ENCODE measurements around the gene KIAA1755.

The KIAA1755 gene

DNA sequence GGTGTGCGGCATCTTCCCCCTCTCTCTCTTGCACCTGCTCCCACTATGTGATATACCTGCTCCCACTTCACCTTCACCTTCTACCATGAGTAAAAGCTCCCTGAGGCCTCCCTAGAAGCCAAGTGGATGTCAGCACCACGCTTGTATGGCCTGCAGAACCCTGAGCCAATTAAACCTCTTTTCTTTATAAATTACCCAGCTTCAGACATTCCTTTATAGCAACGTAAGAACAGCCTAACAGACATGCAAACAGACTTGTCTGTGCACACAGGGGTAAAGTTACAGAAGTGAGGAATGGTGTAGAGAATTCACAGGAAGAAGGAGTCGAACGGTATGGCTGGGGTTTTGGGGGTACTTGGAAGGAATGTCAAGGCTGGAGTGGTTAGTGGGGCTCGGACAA, 80.7 kb downstream of the KIAA1755 start:
- DNase-seq = no peak

DNA sequence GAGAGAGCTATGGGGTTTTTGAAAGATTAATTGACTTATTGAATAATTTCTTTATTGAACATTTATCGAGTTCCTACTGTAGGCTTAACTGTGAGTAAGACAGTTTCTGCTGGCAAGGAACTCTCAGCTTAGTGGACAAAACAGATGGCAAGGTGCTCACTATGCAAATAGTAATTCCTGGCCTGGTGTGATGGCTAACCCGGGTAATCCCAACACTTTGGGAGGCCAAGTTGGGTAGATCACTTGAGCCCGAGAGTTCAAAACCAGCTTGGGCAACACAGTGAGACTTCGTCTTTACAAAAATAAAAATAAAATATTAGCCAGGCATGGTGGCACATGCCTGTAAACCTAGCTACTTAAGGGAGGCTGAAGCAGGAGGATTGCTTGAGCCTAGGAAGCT, 82.0 kb downstream of the KIAA1755 start:
- no peak for DNase-seq

DNA sequence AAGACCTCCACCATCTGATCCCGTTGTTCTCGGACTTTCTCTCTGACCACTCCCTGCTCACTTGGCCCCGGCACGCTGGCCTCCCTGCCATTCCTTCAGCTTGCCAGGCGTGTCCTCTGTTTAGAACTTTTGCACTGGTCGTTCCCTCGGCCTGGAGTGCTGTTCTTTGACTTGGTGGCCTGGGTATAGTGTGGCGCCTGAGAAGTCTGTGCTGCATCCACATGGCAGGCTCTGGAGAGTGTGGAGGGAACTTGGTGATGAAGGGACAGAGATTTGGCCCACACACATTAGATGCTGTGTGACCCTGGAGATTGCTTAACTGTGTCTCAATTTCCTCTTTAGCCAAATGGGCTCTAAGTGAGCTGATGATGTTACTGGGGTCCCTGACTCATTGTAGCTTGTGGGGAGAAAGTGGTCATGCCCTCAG, 82.5 kb downstream of the KIAA1755 start:
- no peak for DNase-seq

DNA sequence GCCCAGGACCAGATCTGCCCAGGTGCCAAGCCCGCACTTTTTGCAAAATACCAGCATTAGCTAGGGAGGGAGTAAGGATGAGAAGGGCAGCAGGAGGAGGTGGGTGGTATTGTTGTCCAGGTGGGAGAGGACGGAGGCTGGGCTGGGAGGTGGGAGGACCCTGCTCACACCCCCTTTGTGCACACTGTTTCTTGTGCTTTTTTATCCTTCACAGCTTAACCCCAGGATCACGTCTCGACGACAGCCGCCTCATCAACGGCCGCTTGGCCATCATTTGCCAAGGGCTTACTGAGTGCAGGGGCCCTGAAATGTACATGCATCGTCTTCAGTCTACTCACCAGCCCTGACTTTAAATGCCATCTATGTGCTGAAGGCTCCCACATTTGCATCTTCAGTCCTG, 83.3 kb downstream of the KIAA1755 start:
- DNase-seq = no peak

DNA sequence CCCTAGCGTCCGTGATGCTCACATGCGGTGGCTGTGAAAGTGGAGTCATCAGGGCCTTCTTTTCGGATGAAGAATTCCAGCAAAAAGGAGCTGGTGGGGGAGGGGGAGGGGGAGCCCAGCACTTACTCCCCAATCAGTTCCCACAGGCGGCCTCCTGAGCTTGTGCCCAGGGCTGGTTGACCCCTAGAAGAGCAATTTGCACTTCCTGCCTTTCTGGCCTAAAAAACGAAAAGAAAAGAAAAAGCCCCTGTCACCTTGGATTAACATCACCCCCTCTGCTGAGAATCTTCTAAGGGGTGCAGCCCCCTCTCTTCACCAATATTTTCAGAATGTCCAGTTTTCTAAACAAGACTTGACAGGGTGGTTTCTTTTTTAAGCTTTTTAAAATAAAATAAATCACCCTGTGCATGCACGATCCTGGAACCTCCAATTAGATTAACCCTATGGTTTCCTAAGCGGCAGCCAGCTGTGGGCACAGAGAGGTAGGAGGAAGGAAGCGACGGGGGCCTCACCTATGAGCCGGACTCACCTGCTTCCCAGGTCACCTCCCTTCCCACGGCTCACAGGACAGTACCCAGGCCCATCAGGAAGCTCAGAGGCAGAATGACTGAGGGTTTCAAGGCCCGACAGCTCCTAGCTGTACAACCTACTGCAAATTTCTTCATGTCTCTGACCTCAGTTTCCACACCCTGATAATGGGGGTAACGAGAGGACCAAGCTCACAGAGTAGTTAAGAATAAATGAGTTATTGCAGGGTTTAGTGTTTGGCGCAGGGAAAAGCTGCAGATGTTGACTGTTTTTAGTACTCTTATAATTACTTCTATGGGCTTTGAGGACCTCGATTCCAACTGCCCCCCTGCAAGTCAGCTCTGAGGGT, 85.0 kb downstream of the KIAA1755 start:
- DNase-seq = no peak

DNA sequence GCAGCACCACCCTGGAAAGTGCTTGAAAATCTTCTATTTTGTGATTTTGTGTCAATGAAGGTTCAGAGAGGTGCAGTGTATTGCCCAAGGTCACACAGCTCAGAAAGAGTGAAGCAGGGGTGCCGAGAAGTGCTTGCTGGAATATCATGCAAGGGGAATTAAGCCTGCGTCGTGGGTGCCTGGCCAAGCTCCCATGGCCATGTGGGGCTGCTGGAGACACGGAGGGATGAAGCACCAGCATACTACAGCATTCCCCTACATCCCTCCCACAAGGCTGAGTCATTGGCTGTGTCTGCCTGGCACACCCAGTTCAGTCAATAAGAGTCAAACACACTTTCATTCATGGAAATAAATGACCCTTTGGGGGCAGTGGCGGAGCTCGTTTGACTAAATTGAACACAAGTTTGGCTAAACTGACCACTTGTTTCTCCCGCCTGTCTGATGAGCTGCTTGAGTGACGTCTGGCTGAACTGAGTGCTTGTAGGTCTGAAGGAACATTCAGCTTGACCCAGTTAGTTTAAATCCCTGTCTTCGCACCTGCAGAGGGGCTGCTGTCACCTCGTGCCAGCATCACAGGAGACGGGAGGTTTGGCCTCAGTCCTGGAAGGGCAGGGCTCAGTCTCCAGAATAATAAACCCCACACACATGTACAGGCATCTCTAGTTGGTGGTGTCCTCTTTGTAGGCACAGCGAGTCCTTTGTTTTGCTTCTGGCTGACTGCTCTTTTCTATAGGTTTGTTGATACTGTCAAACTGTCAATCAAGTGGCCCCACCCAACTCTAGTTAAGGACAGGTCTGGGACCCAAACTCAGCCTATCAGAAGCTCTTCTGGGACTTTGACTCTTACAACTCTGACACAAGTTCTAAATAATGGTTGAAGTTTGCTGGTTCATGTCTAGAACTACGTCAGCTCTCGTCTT, 87.0 kb downstream of the KIAA1755 start:
- DNase-seq = no peak

DNA sequence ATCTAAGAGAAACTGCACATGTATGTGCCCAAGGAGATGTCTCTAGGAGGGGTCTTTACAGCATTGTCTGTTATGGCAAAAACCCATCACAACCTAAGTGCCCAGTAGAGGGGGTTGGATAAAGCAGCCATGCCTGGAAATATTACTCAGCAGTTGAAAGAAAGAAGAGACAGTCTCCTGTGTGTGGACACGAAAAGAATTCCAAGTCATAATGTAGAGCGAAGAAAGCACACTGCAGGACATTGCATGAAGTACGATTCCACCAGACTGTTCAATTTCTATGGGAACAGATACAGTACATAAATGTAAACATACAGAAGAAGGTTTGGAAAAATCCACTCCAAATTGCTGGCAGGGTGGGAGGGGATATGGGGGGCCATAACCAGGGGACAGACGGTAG, 88.1 kb downstream of the KIAA1755 start:
- no peak for DNase-seq

DNA sequence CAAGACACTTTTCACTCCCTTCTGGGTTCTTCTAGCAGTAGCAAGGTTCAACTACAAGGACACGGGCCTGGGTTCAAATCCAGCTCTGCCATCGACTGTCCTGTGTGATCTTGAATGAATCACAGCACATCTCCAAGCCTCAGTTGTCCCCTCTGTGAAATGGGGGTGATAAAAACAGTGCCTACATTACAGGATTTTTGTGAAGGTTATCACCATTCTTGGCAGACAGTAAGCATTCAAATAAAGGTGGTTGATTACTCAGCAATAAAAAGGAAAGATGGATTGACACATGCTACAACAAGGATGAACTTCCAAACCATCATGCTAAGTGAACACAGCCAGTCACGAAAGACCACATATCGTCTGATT, 88.9 kb downstream of the KIAA1755 start:
- DNase-seq = no peak

DNA sequence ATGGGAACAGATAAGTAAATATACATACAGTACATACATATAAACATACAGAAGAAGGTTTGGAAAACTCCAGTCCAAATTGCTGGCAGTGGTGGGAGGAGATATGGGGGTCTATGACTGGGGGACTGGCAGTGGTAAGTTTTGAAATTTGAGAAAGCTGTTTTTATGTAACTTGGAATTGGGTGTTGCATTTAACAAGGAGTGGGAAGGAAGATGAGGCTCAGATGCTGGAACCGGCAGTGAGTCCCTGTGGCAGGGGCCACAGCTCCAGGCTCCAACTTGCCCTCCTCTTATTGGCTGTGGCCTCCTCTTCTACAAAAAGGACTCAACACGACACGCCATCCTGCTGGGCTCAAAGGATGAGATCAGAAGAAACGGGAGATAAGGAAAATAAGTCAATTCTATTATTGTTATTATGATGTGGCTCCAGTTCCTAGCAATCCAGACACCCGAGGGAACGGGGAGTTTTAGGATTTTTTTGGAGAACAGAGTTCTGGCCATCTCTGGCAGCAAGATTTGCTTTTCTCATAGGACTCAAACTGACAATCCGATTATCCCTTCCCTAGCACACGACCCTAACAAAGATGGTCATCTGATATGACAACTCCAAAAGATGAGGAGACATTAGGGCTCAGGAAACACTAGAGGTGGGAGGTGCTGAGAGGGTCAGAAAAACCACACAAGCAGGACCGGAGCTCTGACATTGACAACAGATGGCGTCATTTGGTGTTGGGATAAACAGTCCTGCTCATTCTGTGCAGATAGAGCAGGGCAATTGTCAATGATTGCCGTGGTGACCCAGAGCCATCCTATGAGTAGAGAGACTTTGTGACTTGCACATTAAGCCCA, 89.5 kb downstream of the KIAA1755 start:
- no peak for DNase-seq

DNA sequence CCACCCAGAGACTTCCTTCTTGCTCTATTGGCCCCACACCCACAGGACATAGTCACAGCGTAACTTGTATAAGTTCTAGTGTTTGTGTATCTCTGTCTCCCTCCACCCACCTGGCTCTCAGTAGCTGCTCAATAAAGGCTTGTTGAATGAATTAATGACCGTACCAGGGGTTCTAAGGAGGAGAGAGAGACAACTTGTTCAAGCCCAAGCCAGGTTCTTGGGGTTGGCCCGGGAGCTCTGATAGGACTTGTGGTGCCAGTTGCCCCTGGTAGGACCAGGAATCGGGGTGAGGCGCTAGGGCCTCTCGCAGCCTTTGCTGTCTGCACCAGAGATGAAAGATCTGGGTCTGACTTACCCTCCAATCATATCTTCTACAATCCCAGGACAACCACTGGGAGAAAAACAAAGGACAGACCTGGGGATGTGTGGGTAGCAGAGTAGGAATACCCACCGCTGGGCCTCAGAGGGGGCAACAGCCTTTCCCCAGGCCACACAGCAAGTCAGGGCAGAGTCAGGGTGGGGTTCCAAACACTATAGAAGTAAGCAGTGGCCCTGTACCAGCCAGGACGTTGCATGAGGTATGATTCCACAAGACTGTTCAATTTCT, 90.2 kb downstream of the KIAA1755 start:
- DNase-seq = no peak

DNA sequence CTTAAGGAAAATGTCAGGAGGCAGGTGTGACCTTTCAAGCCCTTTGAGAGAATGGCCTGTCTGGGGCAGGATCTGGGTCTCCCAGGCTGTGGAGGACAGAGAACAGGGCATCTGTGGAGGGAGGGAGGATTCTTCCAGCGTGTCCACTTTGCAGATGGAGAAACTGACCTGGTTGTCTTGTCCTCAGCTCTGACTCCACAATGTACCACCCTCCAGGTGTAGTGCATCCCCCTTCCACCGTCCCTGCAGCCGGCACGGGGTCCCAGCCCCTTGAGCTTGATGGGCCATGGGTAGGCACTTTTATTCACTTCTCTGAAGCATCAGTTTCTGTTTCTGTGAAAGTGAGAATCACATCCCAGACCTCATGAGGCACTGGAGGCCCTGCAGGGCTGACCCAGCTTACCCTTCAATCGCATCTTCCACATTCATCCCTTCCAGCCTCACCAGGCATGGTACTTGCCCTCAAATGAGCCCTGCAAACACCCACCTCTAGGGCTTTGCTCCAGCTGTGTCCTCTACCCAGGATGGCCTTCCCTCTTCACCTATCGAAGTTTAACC, 90.8 kb downstream of the KIAA1755 start:
- no peak for DNase-seq

DNA sequence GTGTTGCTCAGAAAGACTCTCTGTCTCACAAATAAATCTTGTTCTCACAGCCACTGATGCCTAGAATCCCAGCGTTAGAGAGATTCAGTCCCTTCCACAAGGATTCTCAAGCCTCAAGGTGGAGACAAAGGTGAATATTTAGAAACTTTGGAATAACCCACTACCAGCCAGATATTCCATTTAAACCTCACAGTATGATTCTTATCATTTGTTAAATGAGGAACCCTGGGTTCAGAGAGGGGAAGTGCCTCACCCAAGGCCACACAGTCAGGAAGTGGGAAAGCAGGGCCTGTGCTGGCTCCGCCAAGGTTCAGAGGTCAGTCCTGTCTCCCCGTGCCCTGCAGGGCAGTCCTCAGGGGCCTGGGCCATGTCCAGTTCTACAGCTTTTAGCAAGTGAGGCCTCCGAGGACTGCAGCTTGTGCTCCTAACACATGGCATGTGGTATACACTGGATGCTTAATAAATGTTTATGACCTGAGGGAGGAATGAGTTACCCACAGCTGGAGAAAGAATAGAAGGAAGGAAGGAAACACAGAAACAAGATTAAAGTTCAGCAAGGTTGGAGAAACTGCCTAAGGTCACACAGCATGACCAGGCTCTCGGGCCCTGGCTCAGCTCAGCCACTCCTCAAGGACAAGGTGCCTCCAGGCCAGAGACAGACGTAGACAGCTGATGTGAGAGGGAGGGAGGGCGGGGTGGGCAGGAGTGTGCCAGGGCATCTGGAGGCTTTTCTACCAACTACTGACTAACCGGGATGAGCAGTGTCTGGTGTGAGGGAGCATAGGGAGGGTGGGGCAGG, 91.5 kb downstream of the KIAA1755 start:
- DNase-seq = no peak

DNA sequence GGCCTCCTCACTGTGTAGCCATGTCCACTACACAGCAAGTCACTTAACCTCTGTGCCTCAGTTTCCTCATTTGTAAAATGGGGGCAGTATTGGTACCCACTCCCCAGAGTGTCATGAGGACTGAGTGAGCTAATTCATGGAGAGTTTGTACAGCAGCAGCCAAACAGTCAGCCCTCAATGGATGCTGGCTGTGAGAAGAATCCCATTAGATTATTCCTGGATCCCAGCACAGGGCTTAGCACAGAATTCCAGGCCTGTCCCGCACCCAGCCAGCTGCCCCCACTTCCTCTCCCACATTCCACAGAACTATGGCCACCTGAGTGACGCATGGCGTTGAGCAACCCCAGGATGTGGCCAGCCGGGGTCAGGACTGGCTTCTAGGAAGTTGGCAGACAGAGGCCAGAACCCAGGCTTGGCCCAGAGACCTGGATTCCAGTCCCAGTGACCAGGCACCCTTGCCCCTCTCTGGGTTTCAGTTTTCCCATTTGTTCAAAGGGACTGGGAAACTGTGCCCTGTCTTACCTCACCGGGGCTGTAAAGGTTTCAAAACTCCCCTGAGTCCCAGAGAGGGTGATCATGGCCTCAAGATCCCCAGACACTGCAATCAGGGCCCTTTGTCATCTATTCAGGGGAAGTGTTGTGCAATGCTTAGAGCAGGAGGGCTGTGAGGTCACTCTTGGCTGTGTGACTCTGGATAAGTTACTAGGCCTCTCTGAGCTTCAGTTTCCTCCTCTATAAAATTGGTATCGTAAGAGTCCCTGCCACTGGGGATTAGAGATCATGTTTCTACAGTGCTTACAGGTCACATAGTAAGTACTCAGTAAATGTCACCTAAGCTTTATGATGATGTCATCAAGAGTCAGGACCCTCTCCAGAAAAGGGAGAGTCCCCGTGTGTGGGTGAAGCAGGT, 92.4 kb downstream of the KIAA1755 start:
- no peak for DNase-seq

DNA sequence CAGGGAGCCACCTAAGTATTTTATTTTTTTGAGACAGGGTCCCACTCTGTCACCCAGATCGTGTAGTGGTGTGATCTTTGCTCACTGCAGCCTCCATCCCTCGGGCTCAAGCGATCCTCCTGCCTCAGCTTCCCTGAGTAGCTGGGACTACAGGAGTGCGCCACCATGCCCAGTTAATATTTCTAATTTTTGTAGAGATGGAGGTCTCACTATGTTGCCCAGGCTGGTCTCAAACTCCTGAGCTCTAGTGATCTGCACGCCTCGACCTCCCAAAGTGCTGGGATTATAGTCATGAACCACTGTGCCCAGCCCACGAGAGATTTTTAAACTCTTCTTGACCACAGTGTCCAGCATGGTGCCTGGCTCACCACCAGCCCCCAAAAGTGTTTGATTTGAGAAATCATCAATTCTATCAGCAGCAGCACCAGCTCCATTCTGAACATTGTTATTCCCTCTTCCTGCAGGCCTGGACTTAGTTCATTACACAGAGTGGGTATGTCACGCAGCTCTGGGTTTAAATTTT, 93.1 kb downstream of the KIAA1755 start:
- no peak for DNase-seq

DNA sequence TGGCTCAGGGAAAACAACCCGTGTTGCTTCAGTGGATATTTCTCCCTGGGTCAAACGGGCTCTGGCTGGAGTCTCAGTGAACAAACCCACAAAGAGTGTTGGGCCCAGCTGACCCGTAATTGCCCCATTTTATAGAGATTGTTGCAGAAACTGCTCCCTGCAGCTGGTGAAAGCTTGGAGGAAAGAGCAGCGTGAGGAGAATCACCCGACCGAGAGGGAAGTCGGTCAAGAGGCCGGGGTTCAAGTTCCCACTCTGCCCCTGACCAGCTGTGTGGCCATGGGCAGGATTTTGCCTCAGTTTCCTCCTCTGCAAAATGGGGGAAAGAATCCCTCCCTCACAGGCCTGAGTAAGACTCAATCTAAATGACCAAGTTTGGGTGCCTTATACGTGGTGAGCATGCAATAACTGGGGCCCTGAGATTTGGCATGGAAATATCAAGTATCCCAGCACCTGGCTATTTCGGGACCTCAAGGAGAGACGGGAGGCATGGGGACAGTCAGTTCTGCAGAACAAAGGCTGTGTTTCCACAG, 93.8 kb downstream of the KIAA1755 start:
- DNase-seq = no peak

DNA sequence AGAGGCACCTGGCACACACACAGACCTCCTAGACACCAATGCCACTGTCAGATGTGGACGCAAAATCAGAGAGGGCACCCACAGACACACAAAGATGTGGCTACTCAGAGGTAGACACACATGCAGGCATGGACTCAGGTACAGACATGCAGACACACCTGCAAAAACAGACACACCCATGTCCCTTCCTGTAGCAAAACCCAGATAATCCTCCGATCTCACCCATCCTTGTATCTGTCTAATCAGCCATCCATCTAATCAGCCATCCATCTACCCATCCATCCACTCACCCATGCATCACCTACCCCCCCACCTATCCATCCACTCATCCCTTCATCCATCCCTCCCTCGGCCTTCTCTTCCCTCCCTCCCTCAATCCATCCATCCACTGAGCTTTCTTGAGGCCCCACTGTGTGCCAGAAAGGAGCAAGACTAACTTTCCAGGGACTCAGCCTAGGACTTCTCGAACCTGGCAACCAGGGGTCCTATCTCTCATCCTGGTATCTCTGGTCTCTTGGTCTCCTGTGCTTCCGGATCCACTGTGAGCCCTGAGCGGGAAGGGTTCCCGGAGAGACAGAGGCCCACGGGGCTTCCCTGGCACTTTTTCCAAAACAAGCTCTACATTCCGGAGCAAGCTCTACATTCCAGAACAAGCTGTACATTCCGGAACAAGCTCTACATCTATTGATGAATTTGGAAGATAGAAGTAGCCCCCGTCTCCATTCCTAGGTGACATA, 94.4 kb downstream of the KIAA1755 start:
- DNase-seq = no peak

DNA sequence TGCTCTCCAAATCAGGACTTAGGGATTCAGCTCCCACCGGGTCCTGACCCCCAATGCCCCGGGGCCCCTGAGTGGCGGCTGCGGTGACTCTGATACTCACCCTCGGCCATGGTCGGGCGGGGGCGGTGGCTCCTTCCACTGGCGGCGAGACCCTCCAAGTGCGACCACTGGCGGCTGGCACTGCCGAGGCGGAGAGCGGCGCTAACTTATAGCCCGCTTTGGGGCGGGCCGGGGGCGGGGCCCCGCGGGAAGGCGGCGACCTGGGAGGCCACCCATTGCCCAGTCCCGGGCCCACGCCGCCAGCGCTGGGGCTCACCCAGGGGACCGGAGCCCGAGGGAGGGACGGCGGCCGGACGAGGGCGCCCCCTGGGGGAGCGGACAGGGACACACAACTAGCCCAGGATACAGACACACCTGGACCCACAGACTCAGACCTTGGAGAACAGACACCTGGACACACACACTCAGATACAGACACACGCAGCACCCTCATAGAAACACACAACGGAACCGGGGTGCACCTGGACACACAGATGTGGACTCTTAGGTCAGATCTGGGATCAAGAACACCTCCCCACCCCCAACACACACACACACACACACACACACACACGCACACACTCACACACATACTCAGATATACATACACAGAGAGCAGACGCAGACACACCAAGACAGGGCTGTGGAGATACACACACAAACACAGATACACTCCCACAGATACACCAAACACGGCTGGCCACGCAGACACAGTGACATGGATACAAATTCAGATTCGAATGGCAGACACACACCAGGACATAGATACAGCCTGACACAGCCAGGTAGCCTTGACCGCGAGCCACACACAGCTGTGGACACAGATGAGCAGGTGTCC, 95.2 kb downstream of the KIAA1755 start, which contains the start of gene TGM2:
Gene TGM2 (minus strand): TSS at position 182 of the 877 bp plus-strand sequence. CDS start 72 bp downstream, at position 110.
- DNase-seq = peak; percentile 74

DNA sequence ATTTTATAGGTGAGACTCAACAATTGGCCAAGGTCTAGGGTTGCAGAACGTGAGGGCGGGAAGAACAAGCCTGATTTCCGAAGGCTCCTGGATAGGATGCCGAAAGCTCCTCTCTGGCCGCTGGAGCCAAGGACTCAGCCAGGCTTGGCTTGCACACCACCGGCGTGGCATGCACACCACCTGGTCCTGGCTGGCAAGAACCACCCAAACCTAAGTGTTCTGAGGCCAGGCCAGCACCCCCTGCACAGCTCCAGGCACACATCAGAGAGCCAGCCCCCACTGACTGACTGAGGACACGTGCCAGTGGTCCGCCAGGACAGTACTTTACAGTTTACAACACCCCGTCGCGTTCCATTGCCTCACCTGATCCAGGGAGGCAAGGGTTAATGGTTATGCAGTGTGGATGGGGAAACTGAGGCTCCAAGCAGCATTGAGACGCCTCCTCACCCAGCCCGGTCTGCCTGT, 95.9 kb downstream of the KIAA1755 start:
- no peak for DNase-seq

Data from NCI-H2029 treated with DMSO at 0.1 percent for 48 hours (cell line).